IgD-negative memory B cell (primary cell): ENCODE data around the gene TRMT2A. TPM values are rescaled to one million over a fixed set of nuclear protein-coding genes. Genes with fewer than 3 reads are reported as not detected.

Experiments
- H3K27ac Mint-ChIP-seq, 3 donors: one replicate each; pipeline ENCODE4 v1.8.0; 2020 to 2022; ENCODE audit warnings: mild to moderate bottlenecking in 3 of 3, mixed read lengths in 3 of 3, moderate library complexity in 1 of 3
- H3K27me3 Mint-ChIP-seq: one replicate; pipeline ENCODE4 v1.8.0; 2021; ENCODE audit warnings: mixed read lengths
- H3K36me3 Mint-ChIP-seq: one replicate; pipeline ENCODE4 v1.8.0; 2020; ENCODE audit warnings: mild to moderate bottlenecking, mixed read lengths
- H3K4me1 Mint-ChIP-seq, 3 donors: one replicate each; pipeline ENCODE4 v1.8.0; 2020 to 2022; ENCODE audit warnings: mixed read lengths in 3 of 3, mild to moderate bottlenecking in 1 of 3
- H3K4me3 Mint-ChIP-seq, 4 donors: one replicate each; pipeline ENCODE4 v1.8.0; 2020 to 2022; ENCODE audit warnings: mild to moderate bottlenecking in 4 of 4, mixed read lengths in 4 of 4, moderate library complexity in 3 of 4
- H3K9me3 Mint-ChIP-seq, 3 donors: one replicate each; pipeline ENCODE4 v1.8.0; 2020 to 2021; ENCODE audit warnings: mixed read lengths in 3 of 3, mild to moderate bottlenecking in 1 of 3
- polyA plus RNA-seq: library from polyadenylated mRNA; unstranded; fragments of 300-500 nt; fragmentation: Illumina TruSeq; gene quantifications from one replicate; pipeline ENCODE4 v1.2.3, GENCODE V29; 2021

Gene TRMT2A
- polyA plus RNA-seq, 1 donor from 2014 or later: 33.7 TPM

DNA sequence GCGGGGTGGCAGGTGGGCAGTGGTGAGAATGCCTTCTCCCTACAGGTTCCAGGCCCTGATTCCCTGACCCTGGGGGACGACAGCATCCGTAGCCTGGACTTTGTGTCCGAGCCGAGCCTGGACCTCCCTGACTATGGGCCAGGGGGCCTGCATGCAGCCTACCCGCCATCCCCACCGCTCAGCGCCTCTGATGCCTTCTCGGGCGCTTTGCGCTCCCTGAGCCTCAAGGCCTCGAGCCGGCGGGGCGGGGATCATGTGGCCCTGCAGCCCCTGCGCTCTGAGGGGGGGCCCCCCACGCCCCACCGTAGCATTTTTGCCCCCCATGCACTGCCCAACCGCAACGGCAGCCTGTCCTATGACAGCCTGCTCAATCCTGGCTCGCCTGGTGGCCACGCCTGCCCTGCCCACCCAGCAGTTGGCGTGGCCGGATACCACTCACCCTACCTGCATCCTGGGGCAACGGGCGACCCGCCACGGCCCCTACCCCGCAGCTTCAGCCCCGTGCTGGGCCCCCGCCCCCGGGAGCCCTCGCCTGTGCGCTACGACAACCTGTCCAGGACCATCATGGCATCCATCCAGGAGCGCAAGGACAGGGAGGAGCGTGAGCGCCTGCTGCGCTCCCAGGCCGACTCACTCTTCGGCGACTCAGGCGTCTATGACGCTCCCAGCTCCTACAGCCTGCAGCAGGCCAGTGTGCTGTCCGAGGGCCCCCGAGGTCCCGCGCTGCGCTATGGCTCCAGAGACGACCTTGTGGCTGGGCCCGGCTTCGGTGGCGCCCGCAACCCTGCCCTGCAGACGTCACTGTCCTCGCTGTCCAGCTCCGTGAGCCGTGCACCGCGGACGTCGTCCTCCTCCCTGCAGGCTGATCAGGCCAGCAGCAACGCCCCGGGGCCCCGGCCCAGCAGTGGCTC lies 25.9 kb upstream of the TRMT2A start:
- Mint-ChIP-seq H3K4me3 (no peak overlapping the region), H3K4me1 (peaks cover 0 to 3% (median 0%) of the 10 kb centered on the region in 3 donors), H3K27ac (no peak overlapping the region), H3K36me3 (no peaks in the 10 kb centered on the region), H3K27me3 (no peaks in the 10 kb centered on the region), H3K9me3 (no peaks in the 10 kb centered on the region)

DNA sequence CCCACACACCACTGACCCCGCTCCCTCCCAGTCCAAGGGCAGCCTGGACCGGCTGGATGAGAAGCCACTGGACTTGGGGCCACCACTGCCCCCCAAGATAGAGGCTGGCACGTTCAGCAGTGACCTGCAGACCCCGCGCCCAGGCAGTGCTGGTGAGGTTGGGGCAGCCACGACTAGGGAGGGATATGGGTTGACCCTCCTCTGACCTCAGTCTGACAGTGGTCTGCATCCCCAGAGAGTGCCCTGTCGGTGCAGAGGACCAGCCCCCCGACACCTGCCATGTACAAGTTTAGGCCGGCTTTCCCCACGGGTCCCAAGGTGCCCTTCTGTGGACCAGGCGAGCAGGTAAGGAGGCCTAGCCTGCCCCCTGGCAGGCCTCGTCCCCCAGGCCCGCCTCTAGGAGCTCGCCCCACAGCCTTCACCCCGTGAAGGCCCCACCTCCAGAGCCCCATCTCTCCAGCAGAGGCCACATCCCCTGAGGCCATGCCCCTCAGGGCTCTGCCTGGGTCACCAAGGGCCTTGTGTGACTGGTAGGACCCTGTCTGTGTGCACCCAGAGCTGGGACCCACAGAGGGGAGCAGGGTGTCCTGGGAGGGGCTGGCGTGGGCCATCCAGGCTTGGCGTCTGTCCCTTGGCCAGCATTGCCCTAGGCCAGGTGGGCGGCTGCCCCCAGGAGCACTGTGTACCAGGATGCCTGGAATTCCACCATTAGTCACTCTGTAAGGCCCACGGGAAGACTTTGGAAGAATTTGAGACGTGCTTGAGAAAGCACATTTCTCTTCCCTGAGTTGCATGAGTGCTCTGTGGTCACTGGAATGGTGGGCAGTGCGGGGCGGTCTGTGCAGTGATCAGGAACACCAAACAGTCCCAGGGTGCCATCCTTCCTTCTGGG lies 24.4 kb upstream of the TRMT2A start:
- Mint-ChIP-seq H3K27ac (no peak overlapping the region), H3K9me3 (no peaks in the 10 kb centered on the region), H3K27me3 (no peaks in the 10 kb centered on the region), H3K4me3 (no peak overlapping the region), H3K36me3 (no peaks in the 10 kb centered on the region), H3K4me1 (peaks cover 0 to 5% (median 2%) of the 10 kb centered on the region in 3 donors)

DNA sequence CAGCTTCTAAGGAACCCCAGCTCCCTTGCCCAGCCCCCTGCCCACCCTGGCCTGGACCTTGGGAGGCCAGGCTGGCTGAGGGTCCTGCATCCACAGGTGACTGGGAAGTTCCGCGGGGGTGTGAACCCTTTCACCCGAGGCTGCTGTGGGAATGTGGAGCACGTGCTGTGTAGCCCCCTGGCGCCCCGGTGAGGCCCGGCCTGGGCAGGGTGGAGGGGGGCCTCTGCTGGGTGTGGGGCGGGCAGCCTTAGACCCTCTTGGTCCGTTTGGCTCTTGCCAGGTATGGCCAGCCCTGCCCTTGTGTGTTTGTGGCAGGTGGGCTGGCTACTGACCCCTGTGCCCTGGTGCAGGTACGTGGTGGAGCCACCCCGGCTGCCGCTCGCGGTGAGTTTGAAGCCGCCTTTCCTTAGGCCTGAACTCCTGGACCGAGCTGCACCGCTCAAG lies 23.5 kb upstream of the TRMT2A start:
- peaks cover 0 to 6% (median 5%) of the 10 kb centered on the region in 3 donors for H3K4me1 Mint-ChIP-seq
- H3K4me3 Mint-ChIP-seq: no peak overlapping the region
- no peaks in the 10 kb centered on the region for H3K36me3 Mint-ChIP-seq
- no peaks in the 10 kb centered on the region for H3K27me3 Mint-ChIP-seq
- no peak overlapping the region for H3K27ac Mint-ChIP-seq
- H3K9me3 Mint-ChIP-seq: no peaks in the 10 kb centered on the region

DNA sequence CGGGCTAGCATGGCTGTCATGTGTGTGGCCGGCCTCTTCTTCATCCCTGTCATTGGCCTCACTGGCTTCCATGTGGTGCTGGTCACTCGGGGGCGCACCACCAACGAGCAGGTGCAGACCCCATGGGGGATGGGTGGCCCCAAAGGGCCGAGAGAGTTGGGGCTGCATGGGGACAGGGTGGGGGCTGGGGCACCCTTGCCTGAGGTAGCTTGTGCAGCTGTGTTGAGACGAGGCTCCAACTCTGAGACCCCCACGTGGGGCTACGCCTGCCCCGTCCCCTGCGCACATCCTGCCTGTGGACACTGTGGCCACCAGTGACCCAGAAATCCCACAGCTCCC lies 23.1 kb upstream of the TRMT2A start:
- H3K27ac Mint-ChIP-seq: no peak overlapping the region
- no peak overlapping the region for H3K4me3 Mint-ChIP-seq

DNA sequence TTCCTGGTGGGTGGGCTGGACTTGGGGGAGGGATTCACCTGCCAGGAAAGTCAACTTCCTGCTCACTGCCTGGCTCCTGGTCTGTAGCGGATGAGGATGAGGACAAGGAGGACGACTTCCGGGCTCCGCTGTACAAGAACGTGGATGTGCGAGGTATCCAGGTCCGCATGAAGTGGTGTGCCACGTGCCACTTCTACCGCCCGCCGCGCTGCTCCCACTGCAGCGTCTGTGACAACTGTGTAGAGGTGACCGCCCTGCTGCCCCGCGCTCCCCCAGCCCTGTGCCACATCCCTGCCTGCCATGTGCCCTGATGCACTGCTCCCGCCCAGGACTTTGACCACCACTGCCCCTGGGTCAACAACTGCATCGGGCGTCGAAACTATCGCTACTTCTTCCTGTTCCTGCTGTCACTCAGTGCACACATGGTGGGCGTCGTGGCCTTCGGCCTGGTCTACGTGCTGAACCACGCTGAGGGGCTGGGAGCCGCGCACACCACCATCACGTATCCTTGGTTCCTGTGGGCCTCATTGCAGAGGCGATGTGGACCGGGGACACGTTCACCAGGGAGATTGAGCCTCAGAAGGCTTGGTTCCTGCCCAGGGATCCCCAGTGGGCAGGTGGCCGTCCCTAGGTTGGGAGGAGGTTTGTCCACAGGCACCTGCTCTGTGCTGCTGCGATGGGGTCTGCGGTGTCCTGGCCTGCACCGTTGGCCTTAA lies 22.5 kb upstream of the TRMT2A start:
- H3K36me3 Mint-ChIP-seq: no peaks in the 10 kb centered on the region
- H3K27me3 Mint-ChIP-seq: no peaks in the 10 kb centered on the region
- no peak overlapping the region for H3K4me3 Mint-ChIP-seq
- H3K9me3 Mint-ChIP-seq: no peaks in the 10 kb centered on the region
- no peak overlapping the region for H3K27ac Mint-ChIP-seq
- peaks cover 1 to 7% (median 6%) of the 10 kb centered on the region in 3 donors for H3K4me1 Mint-ChIP-seq

More for the DNA sequence above, 23.1 kb upstream of the TRMT2A start:
- H3K9me3 Mint-ChIP-seq: no peaks in the 10 kb centered on the region
- H3K36me3 Mint-ChIP-seq: no peaks in the 10 kb centered on the region
- H3K27me3 Mint-ChIP-seq: no peaks in the 10 kb centered on the region
- H3K4me1 Mint-ChIP-seq: peaks cover 0 to 6% (median 6%) of the 10 kb centered on the region in 3 donors

DNA sequence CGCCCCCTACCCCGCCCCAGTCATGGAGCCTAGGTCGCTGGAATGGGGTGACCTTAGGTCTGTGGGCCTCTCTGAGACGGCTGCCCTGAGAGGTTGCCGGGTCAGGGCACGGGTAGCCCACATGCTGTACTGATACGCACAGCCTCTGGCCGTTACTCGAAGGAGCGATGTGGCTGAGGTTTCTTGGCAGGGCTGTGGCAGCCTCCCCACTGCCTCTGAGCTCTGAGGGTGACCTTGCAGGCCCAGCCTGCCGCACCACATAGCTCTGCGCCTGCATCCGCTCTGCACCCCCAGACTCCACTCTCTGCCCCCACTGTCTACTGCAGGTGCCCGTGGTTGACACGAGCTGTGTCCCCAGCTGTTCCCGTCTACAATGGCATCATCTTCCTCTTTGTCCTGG lies 21.8 kb upstream of the TRMT2A start:
- Mint-ChIP-seq H3K4me3 (no peak overlapping the region), H3K27ac (no peak overlapping the region), H3K4me1 (peaks cover 4 to 11% (median 6%) of the 10 kb centered on the region in 3 donors), H3K9me3 (no peaks in the 10 kb centered on the region), H3K36me3 (no peaks in the 10 kb centered on the region), H3K27me3 (no peaks in the 10 kb centered on the region)

DNA sequence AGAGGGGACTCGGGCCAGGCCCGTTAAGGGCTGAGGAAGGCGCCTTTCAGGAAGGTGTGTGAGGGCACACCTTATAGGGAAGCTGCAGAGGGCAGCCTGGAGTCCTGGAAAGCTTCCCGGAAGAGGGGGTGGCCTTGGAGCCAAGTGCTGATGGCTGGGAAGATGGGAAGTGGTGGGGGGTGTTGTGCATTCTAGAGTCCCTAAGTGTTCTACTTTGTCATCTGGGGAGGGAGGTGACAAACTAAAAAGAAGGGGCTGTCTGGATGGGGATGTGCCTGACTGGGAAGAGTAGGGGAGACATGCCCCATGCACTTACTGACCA lies 21.4 kb upstream of the TRMT2A start:
- Mint-ChIP-seq H3K4me1 (peaks cover 4 to 11% (median 6%) of the 10 kb centered on the region in 3 donors), H3K36me3 (no peaks in the 10 kb centered on the region), H3K27me3 (no peaks in the 10 kb centered on the region), H3K27ac (no peak overlapping the region), H3K4me3 (peak overlapping the region in 1 of 4 donors; percentile 49), H3K9me3 (no peaks in the 10 kb centered on the region)

DNA sequence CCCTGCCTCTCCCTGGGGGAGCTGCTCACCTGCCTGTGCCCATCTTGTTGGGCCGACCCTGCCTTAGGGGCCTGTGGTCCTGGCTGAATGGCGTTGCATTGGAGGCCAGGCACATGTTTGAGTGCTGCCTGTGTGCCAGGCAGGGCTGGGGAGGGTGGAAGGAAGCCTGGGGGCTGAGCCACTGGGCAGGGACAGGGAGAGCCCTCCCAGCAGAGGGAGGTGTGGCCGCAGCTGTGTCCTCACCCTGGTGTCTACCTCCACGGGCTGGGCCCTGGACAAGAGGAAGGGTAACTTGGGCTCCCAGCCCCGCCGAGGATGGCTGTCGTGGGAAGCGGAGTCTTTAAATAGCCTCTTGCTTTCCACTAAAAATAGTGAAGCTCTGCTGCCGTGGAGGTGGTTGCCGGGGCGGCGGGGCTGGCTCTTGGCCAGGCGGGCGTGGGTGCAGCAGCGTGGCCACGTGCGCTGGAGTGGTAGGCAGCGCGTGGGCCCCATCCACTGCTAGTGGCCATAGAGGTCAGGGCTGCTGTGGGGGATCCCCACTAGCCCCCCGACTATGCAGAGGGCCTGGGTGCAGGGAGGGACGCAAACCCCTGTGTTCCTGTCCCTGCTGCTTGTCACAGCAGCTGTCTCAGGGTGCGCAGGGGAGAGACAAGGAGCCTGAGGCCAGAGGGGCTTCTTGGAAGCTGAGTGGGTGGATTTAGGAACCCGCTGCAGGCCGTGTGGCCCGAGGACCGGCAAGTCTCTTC lies 20.8 kb upstream of the TRMT2A start:
- H3K27ac Mint-ChIP-seq: peak overlapping the region in 1 of 3 donors; percentile 83
- H3K36me3 Mint-ChIP-seq: no peaks in the 10 kb centered on the region
- no peak overlapping the region for H3K4me3 Mint-ChIP-seq
- no peaks in the 10 kb centered on the region for H3K9me3 Mint-ChIP-seq
- peaks cover 4 to 11% (median 10%) of the 10 kb centered on the region in 3 donors for H3K4me1 Mint-ChIP-seq
- H3K27me3 Mint-ChIP-seq: no peaks in the 10 kb centered on the region

DNA sequence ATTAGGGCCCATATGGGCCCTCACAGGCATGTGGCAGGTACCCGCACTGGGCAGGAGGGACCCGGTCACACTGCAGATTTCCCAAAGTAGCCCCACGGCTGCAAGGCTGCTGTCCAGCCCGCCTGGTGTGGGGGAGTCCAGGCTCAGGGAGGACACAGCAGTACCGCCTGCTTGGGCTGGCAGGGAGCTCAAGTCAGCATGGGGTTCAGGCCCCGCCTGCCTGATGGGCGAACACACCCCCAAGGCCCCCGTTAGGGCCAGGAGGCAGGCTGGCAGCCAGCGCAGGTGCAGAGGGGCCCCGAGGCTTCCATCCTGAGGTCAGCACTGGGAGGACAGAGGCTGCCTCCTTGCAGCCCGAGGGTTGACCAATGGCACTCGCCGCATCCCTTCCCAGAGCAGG lies 20.1 kb upstream of the TRMT2A start:
- Mint-ChIP-seq H3K9me3 (no peaks in the 10 kb centered on the region), H3K4me3 (no peak overlapping the region), H3K4me1 (peaks cover 4 to 11% (median 10%) of the 10 kb centered on the region in 3 donors), H3K27me3 (no peaks in the 10 kb centered on the region), H3K27ac (no peak overlapping the region), H3K36me3 (no peaks in the 10 kb centered on the region)

DNA sequence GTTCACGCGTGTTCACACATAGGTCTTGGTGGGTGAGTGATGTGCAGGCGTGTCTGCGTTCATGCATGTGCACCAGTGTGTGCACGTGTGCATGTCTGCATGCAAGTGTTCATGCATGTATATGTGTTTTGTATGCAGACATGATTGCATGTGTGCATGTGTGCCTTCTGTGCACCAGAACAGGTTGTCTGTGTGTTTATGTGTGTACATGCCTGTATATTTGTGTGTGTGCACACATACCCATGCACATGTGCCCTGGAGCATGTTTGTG lies 19.5 kb upstream of the TRMT2A start:
- Mint-ChIP-seq H3K9me3 (no peaks in the 10 kb centered on the region), H3K36me3 (no peaks in the 10 kb centered on the region), H3K27me3 (no peaks in the 10 kb centered on the region), H3K27ac (peak overlapping the region in 1 of 3 donors; percentile 84), H3K4me3 (peak overlapping the region in 1 of 4 donors; percentile 27), H3K4me1 (peaks cover 4 to 11% (median 10%) of the 10 kb centered on the region in 3 donors)

DNA sequence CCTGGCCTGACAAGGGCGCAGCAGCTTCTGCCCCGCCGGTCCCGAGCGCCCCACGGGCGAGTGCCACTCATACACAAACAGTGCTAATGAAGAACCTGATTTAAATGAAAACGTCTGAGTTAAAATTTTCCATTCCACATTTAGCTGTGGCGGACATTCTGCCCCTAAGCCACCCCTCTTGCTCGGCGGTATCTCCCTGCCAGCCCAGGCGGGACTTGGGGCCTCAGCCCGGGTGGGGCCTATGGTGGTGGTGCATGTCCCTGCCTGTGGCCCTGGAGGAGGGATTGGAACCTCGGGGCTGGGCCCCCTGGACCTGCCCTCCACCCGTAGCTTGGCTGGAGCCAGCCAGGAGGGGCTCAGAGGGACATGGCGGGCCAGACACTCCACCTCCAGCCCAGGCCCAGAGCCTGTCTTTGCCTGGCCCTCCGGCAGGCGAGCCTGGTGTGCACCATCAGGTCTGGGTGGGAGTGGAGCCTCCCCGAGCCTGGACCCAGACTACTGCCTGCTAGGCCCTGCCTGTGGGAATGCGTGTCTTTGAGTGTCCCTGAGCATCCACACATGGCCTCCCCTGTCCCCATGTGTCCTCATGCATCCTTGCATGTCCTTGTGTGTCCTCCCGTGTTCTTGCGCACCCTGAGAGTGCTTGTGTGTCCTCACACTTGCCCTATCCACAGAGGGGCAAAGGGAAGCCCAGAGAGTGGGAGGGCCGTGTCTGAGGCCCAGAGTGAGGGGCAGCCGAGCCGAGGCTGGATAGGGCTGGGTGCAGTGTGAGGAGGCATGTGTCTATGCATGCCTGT lies 19.0 kb upstream of the TRMT2A start:
- Mint-ChIP-seq H3K27ac (peak overlapping the region in 1 of 3 donors; percentile 84), H3K9me3 (no peaks in the 10 kb centered on the region), H3K36me3 (no peaks in the 10 kb centered on the region), H3K4me1 (peaks cover 4 to 11% (median 10%) of the 10 kb centered on the region in 3 donors), H3K27me3 (no peaks in the 10 kb centered on the region), H3K4me3 (peak overlapping the region in 1 of 4 donors; percentile 61)

DNA sequence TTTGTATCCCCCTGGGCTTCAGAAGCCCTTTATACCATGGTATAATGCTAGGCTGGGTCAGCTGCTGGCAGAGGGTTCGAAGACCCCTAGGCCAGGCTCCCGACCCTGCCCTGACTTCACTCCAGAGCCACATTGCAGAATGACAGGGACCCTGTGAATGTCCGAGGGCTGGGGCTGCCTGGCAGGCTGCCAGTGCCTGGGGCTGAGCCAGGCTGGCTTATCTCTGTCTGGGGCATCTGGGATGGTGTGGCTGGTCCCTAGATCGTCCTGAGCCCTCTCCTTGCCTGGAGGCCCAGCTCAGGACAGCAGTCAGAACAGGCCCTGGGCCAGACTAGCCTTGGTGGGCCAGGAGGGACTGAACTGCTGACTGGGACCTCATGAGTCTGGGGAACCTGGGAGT lies 18.2 kb upstream of the TRMT2A start:
- Mint-ChIP-seq H3K27ac (no peak overlapping the region), H3K4me3 (peak overlapping the region in 1 of 4 donors; percentile 61), H3K9me3 (no peaks in the 10 kb centered on the region), H3K27me3 (no peaks in the 10 kb centered on the region), H3K36me3 (no peaks in the 10 kb centered on the region), H3K4me1 (peaks cover 4 to 11% (median 10%) of the 10 kb centered on the region in 3 donors)

DNA sequence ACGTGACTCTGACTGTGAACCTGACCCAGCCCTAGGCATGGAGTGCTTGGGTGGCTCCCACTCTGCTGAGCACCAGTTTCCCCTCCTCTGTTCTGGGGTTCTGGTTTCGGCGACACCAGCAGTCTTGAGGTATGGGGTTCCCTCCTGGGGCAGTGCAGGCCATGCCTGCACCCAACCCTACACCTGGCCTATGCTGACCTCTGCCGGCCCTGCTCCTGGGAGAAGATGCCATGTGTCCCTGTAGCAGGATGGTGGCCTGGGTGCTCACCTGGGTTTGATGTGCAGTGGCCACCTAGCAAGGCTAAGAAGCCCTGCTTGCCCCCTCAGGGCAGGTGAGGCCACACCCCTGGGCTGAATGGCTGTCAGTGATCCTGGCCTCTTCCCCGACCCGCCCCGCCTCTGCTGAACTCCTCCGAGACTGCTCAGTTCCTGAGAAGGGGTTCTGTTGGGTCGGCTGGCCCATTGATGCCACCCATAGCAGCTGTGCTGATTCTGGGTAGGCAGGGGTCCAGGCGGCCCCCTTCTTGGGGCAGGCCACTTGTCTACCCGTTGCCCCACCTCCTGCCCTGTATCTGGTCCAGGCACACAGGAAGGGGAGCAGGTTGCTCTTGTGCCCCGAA lies 17.0 kb upstream of the TRMT2A start:
- Mint-ChIP-seq H3K27ac (no peak overlapping the region), H3K27me3 (no peaks in the 10 kb centered on the region), H3K4me1 (peaks cover 4 to 12% (median 10%) of the 10 kb centered on the region in 3 donors), H3K36me3 (no peaks in the 10 kb centered on the region), H3K9me3 (no peaks in the 10 kb centered on the region), H3K4me3 (peak overlapping the region; percentile 57 to 91 (median 68))
